K562 (cell line): Measurements from ENCODE around the gene PPP1CC. TPM values are rescaled to one million over a fixed set of nuclear protein-coding genes. Genes with fewer than 3 reads are reported as not detected.

ENCODE experiments used
- ATAC-seq: fragments of 200-7000 bp; cut with Tn5 transposase; 3 replicates; pipeline ENCODE4 v1.9.1; 2020; ENCODE audit warnings: moderate library complexity
- BruUV-seq: library from RNA; stranded (reverse); fragments of 400-500 nt; replicated peaks from 2 replicates; lab custom pipeline; 2021; lab: Mats Ljungman, UMichigan
- CTCF ChIA-PET: fragments of 300-600 bp; formaldehyde crosslinking; extraction: SDS; loops from one replicate; lab custom pipeline; 2021; ENCODE audit warnings: low intra/inter-chr PET ratio; lab: Yijun Ruan, JAX
- POLR2A ChIA-PET: fragments of 300-600, 350-650 bp; sonication (Branson Sonifier 250); formaldehyde crosslinking; extraction: SDS; loops from one replicate; lab custom pipeline; 2021; ENCODE audit warnings: antibody characterized with exemption, inconsistent platforms; lab: Yijun Ruan, JAX
- DNase-seq, 4 experiments: peaks; one replicate each; pipeline versions ENCODE4 v3.0.0 to v3.0.0-alpha.2; 2011 to 2018; ENCODE audit warnings: low spot score in 3 of 4, mixed read lengths in 3 of 4; ENCODE audit errors: extremely low read depth in 1 of 4
- FAIRE-seq: peaks from 2 replicates; lab custom pipeline; 2011; peaks lifted over from hg19 to GRCh38; lab: Jason Lieb, UNC
- H2AFZ ChIP-seq: 2 replicates; pipeline ENCODE4 v1.6.0; 2011; ENCODE audit warnings: low read depth, low read length, control low read depth, inconsistent platforms
- H3K27ac ChIP-seq: fragments of 200-600 bp; 3 replicates; pipeline ENCODE4 v1.8.0; 2011; ENCODE audit warnings: low read depth, mild to moderate bottlenecking, control low read depth, inconsistent platforms, low read length, moderate library complexity, mixed read lengths; ENCODE audit errors: extremely low read depth
- H3K27me3 ChIP-seq, 2 experiments: fragments of 300-600 bp in 1 of 2; 2 replicates in 1 of 2; 3 replicates in 1 of 2; pipeline versions ENCODE4 v1.6.0 to v1.8.0; 2011; ENCODE audit warnings: inconsistent platforms in 2 of 2, low read length in 2 of 2, mild to moderate bottlenecking in 1 of 2, mixed read lengths in 1 of 2, moderate library complexity in 1 of 2; ENCODE audit not compliant: control insufficient read depth in 2 of 2, insufficient read depth in 2 of 2
- H3K36me3 ChIP-seq: fragments of 300-600 bp; 3 replicates; pipeline ENCODE4 v1.8.0; 2011; ENCODE audit warnings: mild to moderate bottlenecking, low read length, inconsistent platforms; ENCODE audit not compliant: control insufficient read depth, insufficient read depth
- H3K4me1 ChIP-seq, 2 experiments: fragments of 200-600 bp in 1 of 2; replicated peaks in 1 of 2; 2 replicates in 1 of 2; 3 replicates in 1 of 2; pipeline versions ENCODE4 v1.5.1 to v1.8.0; 2011; ENCODE audit warnings: inconsistent platforms in 2 of 2, low read length in 2 of 2, mild to moderate bottlenecking in 1 of 2, mixed read lengths in 1 of 2, moderate library complexity in 1 of 2; ENCODE audit not compliant: control insufficient read depth in 2 of 2, insufficient read depth in 2 of 2
- H3K4me2 ChIP-seq: 2 replicates; pipeline ENCODE4 v1.6.1; 2011; ENCODE audit warnings: low read length, control low read depth, inconsistent platforms, mixed read lengths; ENCODE audit not compliant: insufficient read depth
- H3K4me3 ChIP-seq: fragments of 200-600 bp; sonication (generic), shearing (Covaris generic); 2 replicates; pipeline ENCODE4 v1.5.1; 2016; ENCODE audit warnings: control low read depth, inconsistent platforms
- H3K79me2 ChIP-seq: fragments of 200-600 bp; 3 replicates; pipeline ENCODE4 v1.8.0; 2011; ENCODE audit warnings: low read length, inconsistent platforms; ENCODE audit not compliant: control insufficient read depth, insufficient read depth
- H3K9ac ChIP-seq, 2 experiments: 2 replicates each; pipeline versions ENCODE4 v1.6.0 to v1.6.1; 2011; ENCODE audit warnings: low read depth in 2 of 2, low read length in 2 of 2, control low read depth in 1 of 2, inconsistent platforms in 1 of 2, mild to moderate bottlenecking in 1 of 2, mixed read lengths in 1 of 2; ENCODE audit not compliant: insufficient read depth in 1 of 2
- H3K9me1 ChIP-seq: one replicate; pipeline ENCODE4 v1.6.0; 2011; ENCODE audit warnings: inconsistent platforms, mild to moderate bottlenecking, low read length, moderate library complexity; ENCODE audit not compliant: control insufficient read depth, insufficient read depth
- H3K9me3 ChIP-seq: replicated peaks from 2 replicates; pipeline ENCODE4 v1.5.1; 2011; ENCODE audit warnings: low read depth, low read length, inconsistent platforms; ENCODE audit not compliant: control insufficient read depth, insufficient read depth
- H4K20me1 ChIP-seq: replicated peaks from 2 replicates; pipeline ENCODE4 v1.6.1; 2011; ENCODE audit warnings: low read length, inconsistent platforms, mixed read lengths; ENCODE audit not compliant: control insufficient read depth, insufficient read depth
- ARID1B ChIP-seq: fragments of 450-650 bp; IDR thresholded peaks from 2 replicates; pipeline ENCODE4 v1.6.1; 2016; ENCODE audit warnings: antibody characterized with exemption, mild to moderate bottlenecking, inconsistent platforms
- CBFA2T2 ChIP-seq: fragments of 450-650 bp; conservative IDR thresholded peaks from 2 replicates; pipeline ENCODE4 v1.6.1; 2017; ENCODE audit warnings: mild to moderate bottlenecking
- CBFA2T3 ChIP-seq: fragments of 450-650 bp; IDR thresholded peaks from 2 replicates; pipeline ENCODE4 v1.6.1; 2017
- CEBPB ChIP-seq: fragments of 450-650 bp; IDR thresholded peaks from 2 replicates; pipeline ENCODE4 v1.6.1; 2016; ENCODE audit warnings: missing genetic modification characterization, missing compliant biosample characterization
- CREB3 ChIP-seq: fragments of 450-650 bp; conservative IDR thresholded peaks from 2 replicates; pipeline ENCODE4 v1.6.1; 2016; ENCODE audit warnings: missing genetic modification characterization, low read depth, mild to moderate bottlenecking, missing compliant biosample characterization, moderate library complexity
- KAT2B ChIP-seq: IDR thresholded peaks from one replicate; pipeline ENCODE4 v1.6.1; 2012; ENCODE audit warnings: low read depth, mild to moderate bottlenecking, control low read depth, inconsistent platforms, low read length, moderate library complexity
- MTA3 ChIP-seq: fragments of 450-650 bp; formaldehyde crosslinking; IDR thresholded peaks from 2 replicates; pipeline ENCODE4 v1.6.1; 2017; ENCODE audit warnings: mild to moderate bottlenecking, borderline replicate concordance
- NCOR1 ChIP-seq: fragments of 450-650 bp; IDR thresholded peaks from 2 replicates; pipeline ENCODE4 v1.6.1; 2016; ENCODE audit warnings: mild to moderate bottlenecking, moderate library complexity
- RBM14 ChIP-seq: fragments of 200-400 bp; formaldehyde crosslinking; IDR thresholded peaks from 2 replicates; pipeline ENCODE4 v1.6.1; 2018; ENCODE audit warnings: low read depth, mild to moderate bottlenecking, low read length, moderate library complexity, borderline replicate concordance; ENCODE audit not compliant: insufficient read depth
- RREB1 ChIP-seq: fragments of 250-450 bp; sonication (Bioruptor Pico); IDR thresholded peaks from 2 replicates; pipeline ENCODE4 v1.4.0; 2020
- SAP30 ChIP-seq: fragments of 200-600 bp; sonication (generic); IDR thresholded peaks from 2 replicates; pipeline ENCODE4 v1.6.1; 2012; ENCODE audit warnings: borderline replicate concordance, low read depth, mild to moderate bottlenecking, moderate library complexity, low read length, control low read depth, inconsistent platforms; ENCODE audit not compliant: insufficient read depth, poor library complexity, severe bottlenecking
- SRSF1 ChIP-seq: fragments of 200-400 bp; formaldehyde crosslinking; IDR thresholded peaks from 2 replicates; pipeline ENCODE4 v1.6.1; 2017; ENCODE audit warnings: mild to moderate bottlenecking, low read depth, low read length, moderate library complexity
- TARDBP ChIP-seq: fragments of 450-650 bp; IDR thresholded peaks from 2 replicates; pipeline ENCODE4 v1.6.1; 2016
- XRCC4 ChIP-seq: IDR thresholded peaks from one replicate; pipeline ENCODE4 v1.6.1; 2011; ENCODE audit not compliant: insufficient read depth, insufficient read length; ENCODE audit errors: extremely low read depth
- WGBS: fragments of 100-300 bp; shearing (Covaris generic); methylation state at CpG from one replicate; pipeline ENCODE4 v1.1.6; 2016; ENCODE audit warnings: low coverage, mixed read lengths; ENCODE audit not compliant: insufficient coverage; ENCODE audit errors: missing lambda C conversion rate; 5-methylcytosine and 5-hydroxymethylcytosine counted together
- in situ Hi-C: fragments of 300-500 bp; cut with MboI; formaldehyde crosslinking; loops from 4 replicates; pipeline ENCODE4 v1.15.0; 2018; ENCODE audit warnings: inconsistent platforms, mixed read lengths
- intact Hi-C: fragments of 100-400 bp; cut with micrococcal nuclease; formaldehyde crosslinking; loops from 2 replicates; pipeline ENCODE4 v1.14.2; 2022
- polyA plus RNA-seq, 8 experiments: library from polyadenylated mRNA; depleted of rRNA in 4 of 8; stranded (reverse) in 5 of 8; unstranded in 3 of 8; fragments of >200 nt; fragmentation: Nextera tagmentation in 2 of 8; fragmentation: Illumina TruSeq in 1 of 8; extraction: Ambion mirVana in 2 of 8; extraction: Trizol in 1 of 8; gene quantifications; 2 replicates each; pipeline versions ENCODE4 v1.2.1 to v1.2.3, GENCODE V29; 2011 to 2014; ENCODE audit warnings: inconsistent platforms in 1 of 8, missing spikeins in 1 of 8
- total RNA-seq, 7 experiments: library from RNA; depleted of rRNA in 6 of 7; stranded (reverse); fragments of >200 nt in 6 of 7; fragmentation: Illumina TruSeq in 2 of 7; extraction: Trizol in 2 of 7; gene quantifications; 2 replicates each; pipeline versions ENCODE4 v1.2.1 to v1.2.3, GENCODE V29; 2011 to 2021; ENCODE audit warnings: low replicate concordance in 1 of 7

Gene PPP1CC
- total and polyA plus RNA-seq, 9 of the 15 experiments (the other 6 are each of a cell fraction or from before 2014, with no cell fraction given): 67.4 to 286 (median 195) TPM

- H3K9ac ChIP-seq: no peak overlapping the region
- H2AFZ ChIP-seq: no peak overlapping the region
- peaks cover 9% of the 10 kb centered on the region for H3K9me3 ChIP-seq
- ChIA-PET CTCF (no interaction called here), POLR2A (interaction anchor here (0.6 to 0.9 kb wide), 2 partner anchors 9 to 26 kb away, joined by 3 read pairs; no protein-coding TSS in a partner anchor)
- no peaks in the 10 kb centered on the region for H3K9me1 ChIP-seq
- BruUV-seq: no TSS peak
- 10% methylated on average over 7 of the region's 7 CpGs for WGBS
- H3K4me3 ChIP-seq: no peak overlapping the region
- no peak for TF ChIP-seq CREB3 (tag)
- no peak for TF ChIP-seq SAP30
- no peak for TF ChIP-seq TARDBP
- TF ChIP-seq KAT2B: no peak
- TF ChIP-seq ARID1B: peak; percentile 36; the same call in 1 of the 2 replicates
- peak; percentile 31; the same call in 1 of the 2 replicates for TF ChIP-seq CBFA2T2
- TF ChIP-seq XRCC4: no peak
- TF ChIP-seq CBFA2T3: peak; percentile 58
- TF ChIP-seq MTA3: no peak
- TF ChIP-seq NCOR1: peak; percentile 17; the same call in 1 of the 2 replicates
- no peak for TF ChIP-seq RREB1 (CRISPR knock-in tag)
- TF ChIP-seq SRSF1: no peak
- TF ChIP-seq RBM14: no peak
- TF ChIP-seq CEBPB (tag): peak; percentile 40; the same call in 1 of the 2 replicates
- no peak for FAIRE-seq
- no peaks in the 10 kb centered on the region for H3K27me3 ChIP-seq
- in situ Hi-C loops (no loop called here), intact Hi-C loops (no loop called here)
- no peak overlapping the region for H3K27ac ChIP-seq
- no peaks in the 10 kb centered on the region for H4K20me1 ChIP-seq
- H3K4me2 ChIP-seq: no peak overlapping the region
- H3K36me3 ChIP-seq: no peaks in the 10 kb centered on the region
- H3K79me2 ChIP-seq: no peaks in the 10 kb centered on the region
- H3K4me1 ChIP-seq: peaks cover 0 to 4% of the 10 kb centered on the region in 2 experiments; a peak in 3 of 5 replicates
- no peak; the same call in 2 of the 3 replicates for ATAC-seq
- no peak for DNase-seq
Measured at GRCh38 chr12:110766311-110767154, 23.8 kb upstream of the PPP1CC start.
